H9 (cell line): Measurements from ENCODE around the gene SLC24A4. TPM values are rescaled to one million over a fixed set of nuclear protein-coding genes. Genes with fewer than 3 reads are reported as not detected.

Source experiments
- DNase-seq: peaks from one replicate; pipeline ENCODE4 v3.0.0-alpha.2; 2017
- H2AFZ ChIP-seq: one replicate; pipeline ENCODE4 v1.6.1; 2013; ENCODE audit warnings: mild to moderate bottlenecking, low read length, control low read depth, moderate library complexity
- H2AK5ac ChIP-seq: 2 replicates; pipeline ENCODE4 v1.6.1; 2013; ENCODE audit warnings: low read length, control low read depth, mixed read lengths; ENCODE audit not compliant: insufficient read length
- H2BK120ac ChIP-seq: one replicate; pipeline ENCODE4 v1.6.1; 2013; ENCODE audit warnings: low read depth, mild to moderate bottlenecking, low read length, control low read depth, inconsistent platforms; ENCODE audit not compliant: poor library complexity, severe bottlenecking
- H2BK12ac ChIP-seq: 2 replicates; pipeline ENCODE4 v1.6.1; 2013; ENCODE audit warnings: low read length, control low read depth, mixed read lengths, low read depth; ENCODE audit not compliant: insufficient read length
- H2BK15ac ChIP-seq: 2 replicates; pipeline ENCODE4 v1.6.1; 2013; ENCODE audit warnings: low read depth, low read length, control low read depth
- H2BK20ac ChIP-seq: one replicate; pipeline ENCODE4 v1.6.1; 2013; ENCODE audit warnings: low read depth, mild to moderate bottlenecking, low read length, control low read depth, inconsistent platforms; ENCODE audit not compliant: poor library complexity, severe bottlenecking
- H2BK5ac ChIP-seq: 2 replicates; pipeline ENCODE4 v1.6.1; 2013; ENCODE audit warnings: low read length, control low read depth, mixed read lengths; ENCODE audit not compliant: insufficient read length
- H3K14ac ChIP-seq: 2 replicates; pipeline ENCODE4 v1.6.1; 2013; ENCODE audit warnings: low read length, control low read depth; ENCODE audit not compliant: insufficient read depth
- H3K18ac ChIP-seq: 2 replicates; pipeline ENCODE4 v1.6.1; 2013; ENCODE audit warnings: low read depth, mild to moderate bottlenecking, mixed read lengths, low read length, control low read depth; ENCODE audit not compliant: insufficient read length
- H3K23ac ChIP-seq: 2 replicates; pipeline ENCODE4 v1.6.1; 2013; ENCODE audit warnings: low read length, control low read depth, mixed read lengths, low read depth; ENCODE audit not compliant: insufficient read length
- H3K23me2 ChIP-seq: 2 replicates; pipeline ENCODE4 v1.6.1; 2013; ENCODE audit warnings: low read depth, mild to moderate bottlenecking, mixed read lengths, low read length, control low read depth; ENCODE audit not compliant: insufficient read length, poor library complexity, severe bottlenecking
- H3K27ac ChIP-seq: 2 replicates; pipeline ENCODE4 v1.5.1; 2013; ENCODE audit warnings: low read length, control low read depth, mixed read lengths, low read depth; ENCODE audit not compliant: insufficient read length
- H3K27me3 ChIP-seq: 2 replicates; pipeline ENCODE4 v1.6.1; 2013; ENCODE audit warnings: low read length, control low read depth, inconsistent platforms; ENCODE audit not compliant: insufficient read depth
- H3K4ac ChIP-seq: 2 replicates; pipeline ENCODE4 v1.6.1; 2013; ENCODE audit warnings: low read depth, mild to moderate bottlenecking, control low read depth, inconsistent platforms, low read length, moderate library complexity
- H3K4me1 ChIP-seq: 2 replicates; pipeline ENCODE4 v1.6.1; 2013; ENCODE audit warnings: low read length, control low read depth, inconsistent platforms; ENCODE audit not compliant: insufficient read depth
- H3K4me2 ChIP-seq: 2 replicates; pipeline ENCODE4 v1.6.1; 2013; ENCODE audit warnings: low read length, control low read depth, mixed read lengths; ENCODE audit not compliant: insufficient read length, insufficient read depth
- H3K56ac ChIP-seq: 2 replicates; pipeline ENCODE4 v1.6.1; 2013; ENCODE audit warnings: low read depth, mild to moderate bottlenecking, mixed read lengths, low read length, control low read depth; ENCODE audit not compliant: insufficient read length
- H3K79me1 ChIP-seq: 2 replicates; pipeline ENCODE4 v1.6.1; 2013; ENCODE audit warnings: low read depth, mild to moderate bottlenecking, moderate library complexity, low read length, control low read depth, inconsistent platforms; ENCODE audit not compliant: insufficient read depth, poor library complexity, severe bottlenecking
- H3K79me2 ChIP-seq: 2 replicates; pipeline ENCODE4 v1.6.1; 2013; ENCODE audit warnings: low read length, control low read depth, inconsistent platforms; ENCODE audit not compliant: insufficient read depth
- H3K9ac ChIP-seq: 2 replicates; pipeline ENCODE4 v1.6.1; 2013; ENCODE audit warnings: low read length, control low read depth, mixed read lengths; ENCODE audit not compliant: insufficient read length; ENCODE audit errors: extremely low read depth
- H3K9me3 ChIP-seq: one replicate; pipeline ENCODE4 v1.6.1; 2013; ENCODE audit warnings: low read depth, low read length, inconsistent platforms; ENCODE audit not compliant: control insufficient read depth
- H3T11ph ChIP-seq: one replicate; pipeline ENCODE4 v1.6.1; 2013; ENCODE audit warnings: mild to moderate bottlenecking, low read length, control low read depth, inconsistent platforms
- H4K20me1 ChIP-seq: one replicate; pipeline ENCODE4 v1.6.1; 2013; ENCODE audit not compliant: control insufficient read depth, insufficient read length, insufficient read depth
- H4K5ac ChIP-seq: 2 replicates; pipeline ENCODE4 v1.6.1; 2013; ENCODE audit warnings: low read depth, mild to moderate bottlenecking, mixed read lengths, low read length, control low read depth; ENCODE audit not compliant: insufficient read length
- H4K8ac ChIP-seq: replicated peaks from 2 replicates; pipeline ENCODE4 v1.6.1; 2013; ENCODE audit warnings: low read length, control low read depth, mixed read lengths, low read depth; ENCODE audit not compliant: insufficient read length
- H4K91ac ChIP-seq: 2 replicates; pipeline ENCODE4 v1.6.1; 2013; ENCODE audit warnings: low read depth, mild to moderate bottlenecking, moderate library complexity, mixed read lengths, low read length, control low read depth; ENCODE audit not compliant: insufficient read length
- H3K27ac Mint-ChIP-seq, 3 experiments: 2 replicates in 2 of 3; 3 replicates in 1 of 3; pipeline ENCODE4 v1.8.0; 2020 to 2021; ENCODE audit warnings: mixed read lengths in 3 of 3, mild to moderate bottlenecking in 1 of 3, moderate library complexity in 1 of 3
- H3K27me3 Mint-ChIP-seq: 2 replicates; pipeline ENCODE4 v1.8.0; 2021; ENCODE audit warnings: low read depth, mild to moderate bottlenecking, moderate library complexity, mixed read lengths
- H3K36me3 Mint-ChIP-seq, 3 experiments: 2 replicates in 2 of 3; 3 replicates in 1 of 3; pipeline ENCODE4 v1.8.0; 2020 to 2021; ENCODE audit warnings: low read depth in 3 of 3, mixed read lengths in 3 of 3; ENCODE audit not compliant: insufficient read depth in 1 of 3
- H3K4me1 Mint-ChIP-seq, 2 experiments: 2 replicates each; pipeline ENCODE4 v1.8.0; 2020; ENCODE audit warnings: mixed read lengths in 2 of 2
- H3K4me3 Mint-ChIP-seq, 2 experiments: 2 replicates in 1 of 2; 3 replicates in 1 of 2; pipeline ENCODE4 v1.8.0; 2020 to 2021; ENCODE audit warnings: mild to moderate bottlenecking in 2 of 2, mixed read lengths in 2 of 2, moderate library complexity in 1 of 2
- H3K9me3 Mint-ChIP-seq, 2 experiments: 2 replicates in 1 of 2; 3 replicates in 1 of 2; pipeline ENCODE4 v1.8.0; 2020; ENCODE audit warnings: mild to moderate bottlenecking in 2 of 2, mixed read lengths in 2 of 2, moderate library complexity in 1 of 2
- CTCF ChIP-seq: fragments of 200-600 bp; sonication (generic); conservative IDR thresholded peaks from 3 replicates; pipeline ENCODE4 v1.8.0; 2021; ENCODE audit warnings: antibody characterized with exemption, mild to moderate bottlenecking
- WGBS: extraction: QIAGEN DNeasy Blood & Tissue Kit; methylation state at CpG from one replicate; pipeline ENCODE4 v1.1.7; 2013; ENCODE audit warnings: missing lambda C conversion rate, low lambda C conversion rate, mixed read lengths; ENCODE audit not compliant: insufficient read length; ENCODE audit errors: extremely low coverage; 5-methylcytosine and 5-hydroxymethylcytosine counted together
- total RNA-seq: library from RNA; stranded (reverse); gene quantifications from 2 replicates; pipeline ENCODE4 v1.2.1, GENCODE V29; 2021

Gene SLC24A4
- total RNA-seq, 1 experiment from 2014 or later = 0.24 TPM

GRCh38 chr14:92514844-92515514 is 192.0 kb downstream of the SLC24A4 start:
- H4K91ac ChIP-seq = no peak overlapping the region
- no peak overlapping the region for H2BK15ac ChIP-seq
- Mint-ChIP-seq H3K27me3 (peaks cover 50% of the 10 kb centered on the region), H3K27ac (no peak overlapping the region), H3K4me3 (peak overlapping the region; percentile 68 to 76; a peak in 3 of 5 replicates), H3K36me3 (no peaks in the 10 kb centered on the region; a peak in 1 of 7 replicates), H3K9me3 (no peaks in the 10 kb centered on the region), H3K4me1 (peaks cover 7 to 8% of the 10 kb centered on the region in 2 experiments)
- H2AK5ac ChIP-seq = no peak overlapping the region
- no peak overlapping the region for H2BK5ac ChIP-seq
- no peak overlapping the region for H4K8ac ChIP-seq
- H2BK20ac ChIP-seq = no peak overlapping the region
- H3K79me2 ChIP-seq = no peaks in the 10 kb centered on the region
- no peak overlapping the region for H4K5ac ChIP-seq
- peaks cover 12% of the 10 kb centered on the region for H3K23me2 ChIP-seq
- H3K4me2 ChIP-seq = peak overlapping the region; percentile 59
- H3T11ph ChIP-seq = no peak overlapping the region
- no peaks in the 10 kb centered on the region for H3K4me1 ChIP-seq
- H3K9ac ChIP-seq = no peak overlapping the region
- H3K14ac ChIP-seq = no peak overlapping the region
- no peak overlapping the region for H2BK12ac ChIP-seq
- H2AFZ ChIP-seq = no peak overlapping the region
- WGBS = no CpG with 5 or more reads among the region's 15 CpGs
- no peak overlapping the region for H3K18ac ChIP-seq
- peaks cover 3% of the 10 kb centered on the region; the same call in 1 of the 2 replicates for H3K27me3 ChIP-seq
- H2BK120ac ChIP-seq = no peak overlapping the region
- TF ChIP-seq CTCF = no peak
- no peaks in the 10 kb centered on the region for H3K9me3 ChIP-seq
- no peak for DNase-seq
- H3K79me1 ChIP-seq = no peaks in the 10 kb centered on the region
- no peak overlapping the region for H3K56ac ChIP-seq
- no peaks in the 10 kb centered on the region for H4K20me1 ChIP-seq
- no peak overlapping the region for H3K23ac ChIP-seq
- no peak overlapping the region for H3K27ac ChIP-seq
- no peak overlapping the region for H3K4ac ChIP-seq
